ENCODE measurements around the gene HEMGN.

DNA sequence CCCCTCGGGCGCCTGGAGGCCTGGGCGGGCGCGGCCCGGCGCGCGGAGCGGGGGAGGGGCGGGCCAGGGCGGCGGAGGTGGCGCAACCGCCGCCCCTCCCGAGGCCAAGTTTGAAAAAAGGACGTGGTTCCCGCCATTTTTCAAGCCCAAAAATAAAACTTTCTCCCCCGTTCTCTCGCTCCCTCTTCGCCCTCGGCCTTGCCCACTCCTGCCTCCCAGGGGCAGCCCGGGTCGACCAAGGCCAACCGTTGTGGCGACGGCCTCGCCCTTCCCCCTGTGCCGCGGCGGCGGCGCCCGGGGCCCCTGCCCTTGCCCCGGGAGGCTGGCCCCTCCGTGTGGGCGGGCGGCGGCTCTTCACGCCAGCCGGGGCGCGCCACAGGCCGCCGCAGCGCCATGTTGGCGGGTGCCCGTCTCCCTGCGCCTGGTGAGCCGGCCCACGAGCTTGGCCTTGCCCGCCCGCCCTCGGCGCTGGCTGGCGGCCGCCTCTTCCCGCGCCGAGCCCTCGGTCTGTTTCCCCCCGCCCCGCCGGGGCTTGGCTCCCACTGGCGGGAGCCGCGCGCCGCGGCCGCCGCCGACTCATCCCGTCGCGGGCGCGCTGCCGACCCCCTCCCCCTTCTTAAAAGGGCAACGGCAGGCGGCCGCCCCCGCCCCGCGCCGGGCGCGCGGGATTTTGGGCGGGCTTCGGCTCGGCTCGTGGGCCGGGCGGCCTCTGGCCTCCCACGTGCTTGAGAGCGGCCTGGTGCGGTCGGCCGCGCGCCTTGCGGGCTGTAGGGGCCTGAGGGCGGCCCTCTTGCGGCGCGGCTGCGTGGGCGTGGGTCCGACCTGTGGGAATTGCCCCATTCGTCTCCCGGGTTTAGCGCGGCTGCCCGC is 46.5 kb upstream of the HEMGN start:
- no peak for TF ChIP-seq SMAD4 (CRISPR knock-in tag; IDR thresholded peaks at IDR 0.05)
- no peak for TF ChIP-seq GRHL2 (CRISPR knock-in tag; IDR thresholded peaks at IDR 0.05; ENCODE audit: insufficient replicate concordance, severe bottlenecking)
